ENCODE data around the gene C10orf143. TPM values are rescaled to one million over a fixed set of nuclear protein-coding genes. Genes with fewer than 3 reads are reported as not detected.

Gene C10orf143
- total RNA-seq, 2 donors from 2014 or later, result 1.5 to 1.9 TPM

GRCh38 chr10:130067893-130068292 is 42.7 kb downstream of the C10orf143 start:
- H3K27me3 Mint-ChIP-seq (ENCODE audit: insufficient read depth), result peaks cover 11% of the 10 kb centered on the region
- H3K27ac ChIP-seq (ENCODE audit: low read depth, low read length), result no peak overlapping the region
- 91% methylated on average over 6 of the region's 6 CpGs for WGBS, 2 experiments (ENCODE audit: insufficient coverage in 1 of 2, insufficient read length in 1 of 2)
- H3K9me3 ChIP-seq (ENCODE audit: control insufficient read depth, low read length), result peaks cover 13% of the 10 kb centered on the region
- TF ChIP-seq CTCF (conservative IDR thresholded peaks at IDR 0.05), result no peak
- no peak overlapping the region for H3K4me3 Mint-ChIP-seq
- no peaks in the 10 kb centered on the region for H3K36me3 ChIP-seq (ENCODE audit: control insufficient read depth, insufficient read depth, low read length)
- H3K36me3 Mint-ChIP-seq (ENCODE audit: low read depth), result no peaks in the 10 kb centered on the region
- H3K27me3 ChIP-seq (ENCODE audit: control insufficient read depth, insufficient read depth, low read length, poor library complexity, severe bottlenecking), result no peaks in the 10 kb centered on the region
- H3K9me3 Mint-ChIP-seq, result peaks cover 9% of the 10 kb centered on the region
- no peak overlapping the region for H3K9ac ChIP-seq (ENCODE audit: extremely low read depth, low read length, poor library complexity, severe bottlenecking)
- H3K27ac Mint-ChIP-seq, result no peak overlapping the region
- H3K4me1 Mint-ChIP-seq, result no peaks in the 10 kb centered on the region
- H3K4me3 ChIP-seq (ENCODE audit: low read length), result no peak overlapping the region
- no peak for DNase-seq
- H3K4me1 ChIP-seq (ENCODE audit: control insufficient read depth, insufficient read depth, low read length), result no peaks in the 10 kb centered on the region

- Histone ChIP-seq H3K9ac (ENCODE audit: extremely low read depth, low read length, poor library complexity, severe bottlenecking) (no peak overlapping the region), H3K36me3 (ENCODE audit: control insufficient read depth, insufficient read depth, low read length) (no peaks in the 10 kb centered on the region), H3K9me3 (ENCODE audit: control insufficient read depth, low read length) (peaks cover 2% of the 10 kb centered on the region), H3K4me1 (ENCODE audit: control insufficient read depth, insufficient read depth, low read length) (no peaks in the 10 kb centered on the region), H3K27ac (ENCODE audit: low read depth, low read length) (no peak overlapping the region), H3K27me3 (ENCODE audit: control insufficient read depth, insufficient read depth, low read length, poor library complexity, severe bottlenecking) (no peaks in the 10 kb centered on the region), H3K4me3 (ENCODE audit: low read length) (no peak overlapping the region)
- no peak overlapping the region for H3K27ac Mint-ChIP-seq
- H3K36me3 Mint-ChIP-seq (ENCODE audit: low read depth), result no peaks in the 10 kb centered on the region
- H3K4me3 Mint-ChIP-seq, result no peak overlapping the region
- no peak for TF ChIP-seq CTCF (conservative IDR thresholded peaks at IDR 0.05)
- H3K4me1 Mint-ChIP-seq, result no peaks in the 10 kb centered on the region
- peaks cover 11% of the 10 kb centered on the region for H3K27me3 Mint-ChIP-seq (ENCODE audit: insufficient read depth)
- no peaks in the 10 kb centered on the region for H3K9me3 Mint-ChIP-seq
- no peak for DNase-seq
- WGBS, 2 experiments (ENCODE audit: insufficient coverage in 1 of 2, insufficient read length in 1 of 2), result 83 to 90% methylated on average over 6 to 7 of the region's 7 CpGs
Observed at GRCh38 chr10:130066743-130067142, 43.9 kb downstream of the C10orf143 start.

- no peak overlapping the region for H3K4me3 Mint-ChIP-seq
- Histone ChIP-seq H3K27ac (ENCODE audit: low read depth, low read length) (no peak overlapping the region), H3K27me3 (ENCODE audit: control insufficient read depth, insufficient read depth, low read length, poor library complexity, severe bottlenecking) (no peaks in the 10 kb centered on the region), H3K4me1 (ENCODE audit: control insufficient read depth, insufficient read depth, low read length) (no peaks in the 10 kb centered on the region), H3K36me3 (ENCODE audit: control insufficient read depth, insufficient read depth, low read length) (no peaks in the 10 kb centered on the region), H3K9me3 (ENCODE audit: control insufficient read depth, low read length) (no peaks in the 10 kb centered on the region), H3K4me3 (ENCODE audit: low read length) (no peak overlapping the region), H3K9ac (ENCODE audit: extremely low read depth, low read length, poor library complexity, severe bottlenecking) (no peak overlapping the region)
- no peak for TF ChIP-seq CTCF (conservative IDR thresholded peaks at IDR 0.05)
- H3K36me3 Mint-ChIP-seq (ENCODE audit: low read depth), result no peaks in the 10 kb centered on the region
- DNase-seq, result no peak
- 91 to 97% methylated on average over 9 to 10 of the region's 10 CpGs for WGBS, 2 experiments (ENCODE audit: insufficient coverage in 1 of 2, insufficient read length in 1 of 2)
- H3K27ac Mint-ChIP-seq, result no peak overlapping the region
- peaks cover 11% of the 10 kb centered on the region for H3K27me3 Mint-ChIP-seq (ENCODE audit: insufficient read depth)
- no peaks in the 10 kb centered on the region for H3K9me3 Mint-ChIP-seq
- H3K4me1 Mint-ChIP-seq, result no peaks in the 10 kb centered on the region
Observed at GRCh38 chr10:130065251-130065650, 45.4 kb downstream of the C10orf143 start.
